GM12878 (cell line): Measurements from ENCODE around the gene NFATC3. TPM values are rescaled to one million over a fixed set of nuclear protein-coding genes. Genes with fewer than 3 reads are reported as not detected.

ENCODE experiments used
- ATAC-seq: fragments of 200-7000 bp; cut with Tn5 transposase; 3 replicates; pipeline ENCODE4 v1.9.1; 2020; ENCODE audit warnings: mild to moderate bottlenecking, moderate library complexity
- BruUV-seq: library from RNA; stranded (reverse); fragments of 400-500 nt; replicated peaks from 2 replicates; lab custom pipeline; 2021; lab: Mats Ljungman, UMichigan
- CTCF ChIA-PET: fragments of 300-600 bp; sonication (Branson Sonifier 250); formaldehyde crosslinking; extraction: SDS; loops from one replicate; lab custom pipeline; 2021; ENCODE audit warnings: inconsistent platforms; lab: Yijun Ruan, JAX
- POLR2A ChIA-PET: fragments of 350-600 bp; formaldehyde crosslinking; extraction: SDS; loops from one replicate; lab custom pipeline; 2021; ENCODE audit warnings: inconsistent platforms; lab: Charles Lee
- RAD21 ChIA-PET: fragments of 300-600 bp; sonication (Branson Sonifier 250); formaldehyde crosslinking; loops from one replicate; lab custom pipeline; 2023; ENCODE audit warnings: antibody characterized with exemption; ENCODE audit not compliant: unreplicated experiment; lab: Charles Lee
- SMC1A ChIA-PET: fragments of 300-600 bp; sonication (Branson Sonifier 250); formaldehyde crosslinking; loops from one replicate; lab custom pipeline; 2023; ENCODE audit not compliant: unreplicated experiment, uncharacterized antibody; lab: Charles Lee
- DNase-seq: peaks from one replicate; pipeline ENCODE4 v3.0.0-alpha.2; 2011; ENCODE audit warnings: low read depth, low spot score
- FAIRE-seq: peaks from 3 replicates; lab custom pipeline; 2011; peaks lifted over from hg19 to GRCh38; lab: Jason Lieb, UNC
- H2AFZ ChIP-seq: 2 replicates; pipeline ENCODE4 v1.6.0; 2011; ENCODE audit warnings: low read depth, low read length, control low read depth; ENCODE audit not compliant: control insufficient read depth
- H3K27ac ChIP-seq: 2 replicates; pipeline ENCODE4 v1.5.1; 2011; ENCODE audit warnings: control low read depth; ENCODE audit not compliant: control insufficient read depth, insufficient read depth
- H3K27me3 ChIP-seq, 2 experiments: replicated peaks in 1 of 2; 2 replicates each; pipeline versions ENCODE4 v1.6.0 to v1.6.1; 2011; ENCODE audit warnings: low read length in 1 of 2; ENCODE audit not compliant: control insufficient read depth in 2 of 2, insufficient read depth in 2 of 2
- H3K36me3 ChIP-seq, 2 experiments: 2 replicates each; pipeline ENCODE4 v1.5.1; 2011; ENCODE audit warnings: low read length in 1 of 2; ENCODE audit not compliant: control insufficient read depth in 2 of 2, insufficient read depth in 2 of 2
- H3K4me1 ChIP-seq: 2 replicates; pipeline ENCODE4 v1.6.1; 2011; ENCODE audit warnings: mild to moderate bottlenecking, low read length, moderate library complexity, mixed read lengths; ENCODE audit not compliant: control insufficient read depth, insufficient read depth
- H3K4me2 ChIP-seq: 2 replicates; pipeline ENCODE4 v1.6.0; 2011; ENCODE audit warnings: control low read depth; ENCODE audit not compliant: control insufficient read depth, insufficient read depth
- H3K4me3 ChIP-seq: fragments of 200-600 bp; sonication (generic); 2 replicates; pipeline ENCODE4 v1.5.1; 2016
- H3K79me2 ChIP-seq: 2 replicates; pipeline ENCODE4 v1.6.0; 2011; ENCODE audit warnings: low read length; ENCODE audit not compliant: control insufficient read depth, insufficient read depth
- H3K9ac ChIP-seq: 2 replicates; pipeline ENCODE4 v1.8.0; 2011; ENCODE audit warnings: low read length, control low read depth, mixed read lengths; ENCODE audit not compliant: control insufficient read depth, insufficient read depth
- H3K9me3 ChIP-seq: replicated peaks from 3 replicates; pipeline ENCODE4 v1.5.1; 2011; ENCODE audit warnings: mild to moderate bottlenecking, low read length; ENCODE audit not compliant: control insufficient read depth, insufficient read depth
- H4K20me1 ChIP-seq: 2 replicates; pipeline ENCODE4 v1.6.0; 2011; ENCODE audit not compliant: control insufficient read depth, insufficient read depth
- BHLHE40 ChIP-seq, 2 experiments: fragments of 450-650 bp in 1 of 2; IDR thresholded peaks; 2 replicates each; pipeline ENCODE4 v1.6.1; 2011 to 2017; ENCODE audit warnings: low read depth in 2 of 2, borderline replicate concordance in 1 of 2, improper control_type of control experiment in 1 of 2, low read length in 1 of 2, mild to moderate bottlenecking in 1 of 2
- BRCA1 ChIP-seq: IDR thresholded peaks from 2 replicates; pipeline ENCODE4 v1.6.1; 2011; ENCODE audit warnings: low read depth, low read length, improper control_type of control experiment
- CEBPB ChIP-seq, 2 experiments: fragments of 150-350 bp in 1 of 2; IDR thresholded peaks; 2 replicates each; pipeline ENCODE4 v1.6.1; 2012 to 2014; ENCODE audit warnings: low read depth in 2 of 2, low read length in 2 of 2, borderline replicate concordance in 1 of 2, inconsistent platforms in 1 of 2
- DPF2 ChIP-seq: fragments of 450-650 bp; IDR thresholded peaks from 2 replicates; pipeline ENCODE4 v1.6.1; 2017; ENCODE audit warnings: mild to moderate bottlenecking
- IKZF2 ChIP-seq, 2 experiments: fragments of 450-650 bp; IDR thresholded peaks; 2 replicates each; pipeline ENCODE4 v1.6.1; 2017; ENCODE audit warnings: mild to moderate bottlenecking in 2 of 2, moderate library complexity in 2 of 2
- PAX5 ChIP-seq: IDR thresholded peaks from 2 replicates; pipeline ENCODE4 v1.6.1; 2011; ENCODE audit warnings: low read depth, low read length, borderline replicate concordance
- PKNOX1 ChIP-seq: fragments of 450-650 bp; IDR thresholded peaks from 2 replicates; pipeline ENCODE4 v1.6.1; 2016; ENCODE audit warnings: mild to moderate bottlenecking
- POU2F2 ChIP-seq: IDR thresholded peaks from 3 replicates; pipeline ENCODE4 v1.6.1; 2011; ENCODE audit warnings: low read depth, mild to moderate bottlenecking, low read length, borderline replicate concordance
- RUNX3 ChIP-seq: IDR thresholded peaks from 2 replicates; pipeline ENCODE4 v1.6.1; 2012; ENCODE audit warnings: low read length, inconsistent platforms
- ZBED1 ChIP-seq: IDR thresholded peaks from 2 replicates; pipeline ENCODE4 v1.6.1; 2016; ENCODE audit warnings: borderline replicate concordance
- ZZZ3 ChIP-seq: IDR thresholded peaks from 2 replicates; pipeline ENCODE4 v1.6.1; 2011; ENCODE audit warnings: low read depth; ENCODE audit not compliant: control insufficient read depth, insufficient read length
- WGBS: methylation state at CpG from one replicate; pipeline ENCODE4 v1.1.6; 2016; ENCODE audit warnings: low lambda C conversion rate; ENCODE audit not compliant: insufficient replicate concordance, insufficient coverage; ENCODE audit errors: missing lambda C conversion rate; 5-methylcytosine and 5-hydroxymethylcytosine counted together
- in situ Hi-C: fragments of 300-500 bp; cut with MboI; formaldehyde crosslinking; loops from 9 replicates; pipeline ENCODE4 v1.14.3; 2018; ENCODE audit warnings: mixed read lengths
- intact Hi-C: fragments of 100-400 bp; cut with micrococcal nuclease; formaldehyde crosslinking; loops from one replicate; pipeline ENCODE4 v1.14.2; 2022; ENCODE audit not compliant: unreplicated experiment
- polyA plus RNA-seq, 11 experiments: library from polyadenylated mRNA; depleted of rRNA in 4 of 11; unstranded in 6 of 11; stranded (reverse) in 5 of 11; fragments of >200 nt; fragmentation: Nextera tagmentation in 4 of 11; fragmentation: Illumina TruSeq in 1 of 11; extraction: Ambion mirVana in 4 of 11; extraction: Trizol in 1 of 11; gene quantifications; 1 replicate in 1 of 11; 2 replicates in 10 of 11; pipeline versions ENCODE4 v1.2.1 to v1.2.3, GENCODE V29; 2011 to 2016; ENCODE audit warnings: inconsistent platforms in 2 of 11, missing spikeins in 2 of 11, low read depth in 1 of 11
- total RNA-seq, 4 experiments: library from RNA; depleted of rRNA in 3 of 4; stranded (reverse); fragments of >200 nt in 3 of 4; fragmentation: Illumina TruSeq in 1 of 4; extraction: Trizol in 1 of 4; gene quantifications; 2 replicates each; pipeline versions ENCODE4 v1.2.1 to v1.2.3, GENCODE V29; 2013 to 2021

NFATC3 gene
- total and polyA plus RNA-seq, 10 of the 15 experiments (the other 5 are each of a cell fraction or from before 2014, with no cell fraction given) = 4.2 to 37.6 (median 24.9) TPM

GRCh38 chr16:68049449-68049848 is 35.7 kb upstream of the NFATC3 start:
- TF ChIP-seq RUNX3 = no peak
- TF ChIP-seq CEBPB (IDR thresholded peaks at IDR 0.05; ENCODE audit: borderline replicate concordance in 1 of 2, low read depth in 2 of 2, low read length in 2 of 2) = no peak
- no peak for TF ChIP-seq POU2F2
- TF ChIP-seq ZBED1 = no peak
- TF ChIP-seq BRCA1 = no peak
- no peak for TF ChIP-seq BHLHE40 (IDR thresholded peaks at IDR 0.05; ENCODE audit: borderline replicate concordance in 1 of 2, low read depth in 2 of 2, low read length in 1 of 2)
- no peak for TF ChIP-seq ZZZ3
- no peak for TF ChIP-seq PAX5
- no peak for TF ChIP-seq DPF2
- Histone ChIP-seq H3K36me3 (peaks cover 10 to 14% of the 10 kb centered on the region in 2 experiments; a peak in 3 of 4 replicates), H3K9ac (no peak overlapping the region), H2AFZ (no peak overlapping the region), H3K27ac (no peak overlapping the region), H3K79me2 (no peaks in the 10 kb centered on the region), H3K4me3 (no peak overlapping the region), H3K27me3 (no peaks in the 10 kb centered on the region), H3K9me3 (no peaks in the 10 kb centered on the region), H3K4me2 (no peak overlapping the region), H3K4me1 (no peaks in the 10 kb centered on the region), H4K20me1 (no peaks in the 10 kb centered on the region)
- no peak for ATAC-seq
- ChIA-PET RAD21 (no interaction called here), SMC1A (no interaction called here), CTCF (no interaction called here), POLR2A (no interaction called here)
- no peak for FAIRE-seq
- DNase-seq = no peak
- in situ Hi-C loops (no loop called here), intact Hi-C loops (no loop called here)
- BruUV-seq = no TSS peak
- 0% methylated on average over 2 of the region's 2 CpGs for WGBS

GRCh38 chr16:68055395-68055794 is 29.8 kb upstream of the NFATC3 start:
- SMC1A ChIA-PET = interaction anchor here (0.6 kb wide), 1 partner anchor 18 kb away, joined by 4 read pairs; no protein-coding TSS in a partner anchor
- POLR2A ChIA-PET = interaction anchor here (1.4 kb wide), 1 partner anchor 19 kb away, joined by 3 read pairs; no protein-coding TSS in a partner anchor
- H3K9ac ChIP-seq = no peak overlapping the region
- no peak overlapping the region for H3K4me2 ChIP-seq
- 98% methylated on average over 3 of the region's 3 CpGs for WGBS
- no peak overlapping the region for H3K27ac ChIP-seq
- RAD21 ChIA-PET = no interaction called here
- in situ Hi-C loops = no loop called here
- ATAC-seq (no peak), FAIRE-seq (no peak), DNase-seq (no peak)
- TF ChIP-seq PKNOX1 (no peak), IKZF2 (IDR thresholded peaks at IDR 0.05) (no peak)
- peaks cover 3 to 19% of the 10 kb centered on the region in 2 experiments; a peak in 3 of 4 replicates for H3K36me3 ChIP-seq
- no peaks in the 10 kb centered on the region for H3K9me3 ChIP-seq
- H3K4me1 ChIP-seq = no peaks in the 10 kb centered on the region
- no peaks in the 10 kb centered on the region for H3K79me2 ChIP-seq
- no peak overlapping the region for H3K4me3 ChIP-seq
- BruUV-seq = no TSS peak
- H2AFZ ChIP-seq = no peak overlapping the region
- no peaks in the 10 kb centered on the region for H3K27me3 ChIP-seq
- intact Hi-C loops = no loop called here
- CTCF ChIA-PET = interaction anchor here (0.9 to 1.7 kb wide), 2 partner anchors 10 to 171 kb away, joined by 3 to 4 read pairs; no protein-coding TSS in a partner anchor
- H4K20me1 ChIP-seq = no peaks in the 10 kb centered on the region
